ENCODE data around the gene VSX2.
A peak's percentile ranks its signal among the peaks of the same experiment; 100 is the strongest.

VSX2 gene

DNA sequence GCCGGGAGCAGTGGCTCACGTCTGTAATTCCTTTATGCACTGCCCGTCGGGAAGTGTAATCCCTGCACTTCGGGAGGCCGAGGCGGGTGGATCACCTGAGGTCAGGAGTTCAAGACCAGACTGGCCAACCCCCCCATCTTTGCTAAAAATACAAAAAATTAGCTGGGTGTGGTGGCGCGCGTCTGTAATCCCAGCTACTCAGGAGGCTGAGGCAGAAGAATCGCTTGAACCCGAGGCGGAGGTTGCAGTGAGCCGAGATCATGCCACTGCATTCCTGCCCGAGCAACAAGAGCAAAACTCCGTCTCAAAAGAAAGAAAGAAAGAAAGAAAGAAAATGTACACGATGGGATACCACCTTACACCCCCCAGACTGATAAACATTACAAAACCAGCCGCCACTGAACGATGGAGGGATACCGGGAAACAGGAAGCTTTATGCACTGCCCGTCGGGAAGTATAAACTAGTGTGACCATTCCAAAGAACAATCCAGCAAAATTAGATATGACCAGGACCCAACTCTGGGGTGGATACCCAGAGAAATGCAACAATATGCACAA, 62.4 kb downstream of the VSX2 start:
- Histone ChIP-seq H3K79me2 (ENCODE audit: control insufficient read depth, low read length) (peaks cover 39% of the 10 kb centered on the region), H3K9me3 (ENCODE audit: control insufficient read depth, insufficient read depth, low read length) (no peaks in the 10 kb centered on the region), H3K27ac (ENCODE audit: low read depth, low read length) (peak overlapping the region; percentile 62; the same call in 1 of the 2 replicates), H3K4me2 (ENCODE audit: low read length) (peak overlapping the region; percentile 65), H3K9me2 (replicated peaks; ENCODE audit: control insufficient read depth, low read length) (no peaks in the 10 kb centered on the region), H3K4me3 (ENCODE audit: low read length) (peak overlapping the region; percentile 87), H3K4me1 (ENCODE audit: control insufficient read depth, low read length) (peaks cover 20% of the 10 kb centered on the region), H4K20me1 (ENCODE audit: control insufficient read depth, insufficient read depth, low read depth, low read length) (no peaks in the 10 kb centered on the region), H3F3A (ENCODE audit: control insufficient read depth, insufficient read depth) (peaks cover 3% of the 10 kb centered on the region), H3K27me3 (ENCODE audit: control insufficient read depth, low read length) (no peaks in the 10 kb centered on the region), H3K36me3 (ENCODE audit: control insufficient read depth, low read length) (peaks cover 32% of the 10 kb centered on the region)
- no peak for TF ChIP-seq EZH2phosphoT487 (IDR thresholded peaks at IDR 0.05; ENCODE audit: borderline replicate concordance, low read length)
- TF ChIP-seq, protein P1, sequence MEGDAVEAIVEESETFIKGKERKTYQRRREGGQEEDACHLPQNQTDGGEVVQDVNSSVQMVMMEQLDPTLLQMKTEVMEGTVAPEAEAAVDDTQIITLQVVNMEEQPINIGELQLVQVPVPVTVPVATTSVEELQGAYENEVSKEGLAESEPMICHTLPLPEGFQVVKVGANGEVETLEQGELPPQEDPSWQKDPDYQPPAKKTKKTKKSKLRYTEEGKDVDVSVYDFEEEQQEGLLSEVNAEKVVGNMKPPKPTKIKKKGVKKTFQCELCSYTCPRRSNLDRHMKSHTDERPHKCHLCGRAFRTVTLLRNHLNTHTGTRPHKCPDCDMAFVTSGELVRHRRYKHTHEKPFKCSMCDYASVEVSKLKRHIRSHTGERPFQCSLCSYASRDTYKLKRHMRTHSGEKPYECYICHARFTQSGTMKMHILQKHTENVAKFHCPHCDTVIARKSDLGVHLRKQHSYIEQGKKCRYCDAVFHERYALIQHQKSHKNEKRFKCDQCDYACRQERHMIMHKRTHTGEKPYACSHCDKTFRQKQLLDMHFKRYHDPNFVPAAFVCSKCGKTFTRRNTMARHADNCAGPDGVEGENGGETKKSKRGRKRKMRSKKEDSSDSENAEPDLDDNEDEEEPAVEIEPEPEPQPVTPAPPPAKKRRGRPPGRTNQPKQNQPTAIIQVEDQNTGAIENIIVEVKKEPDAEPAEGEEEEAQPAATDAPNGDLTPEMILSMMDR (IDR thresholded peaks at IDR 0.05; ENCODE audit: low read depth, low read length, poor library complexity, severe bottlenecking), result no peak

DNA sequence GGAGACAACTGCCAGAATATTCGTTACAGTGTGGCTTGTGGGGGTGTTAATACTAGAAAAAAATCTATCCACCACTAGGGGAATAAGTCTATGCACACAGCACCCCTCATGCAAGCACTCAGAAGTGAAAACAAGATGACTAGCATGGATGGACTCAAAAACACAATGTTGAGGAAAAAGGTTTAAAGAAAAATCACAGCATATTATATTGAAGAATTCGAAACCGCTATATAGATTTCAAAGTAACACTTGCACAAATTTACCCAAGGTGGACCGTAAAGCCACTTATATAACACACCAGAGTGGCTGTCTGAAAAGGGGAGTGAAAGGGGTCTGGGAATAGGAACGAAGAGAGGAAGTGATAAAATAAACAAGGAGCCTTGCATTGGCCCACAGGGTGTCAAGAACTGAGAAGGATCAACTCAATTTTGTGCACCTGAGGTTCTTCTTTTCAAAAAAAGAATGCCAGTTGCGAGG, 62.9 kb downstream of the VSX2 start:
- H3K36me3 ChIP-seq (ENCODE audit: control insufficient read depth, low read length), result peaks cover 28% of the 10 kb centered on the region
- H3K4me2 ChIP-seq (ENCODE audit: low read length), result peak overlapping the region; percentile 65
- no peaks in the 10 kb centered on the region for H3K9me2 ChIP-seq (replicated peaks; ENCODE audit: control insufficient read depth, low read length)
- peak overlapping the region; percentile 62 for H3K27ac ChIP-seq (ENCODE audit: low read depth, low read length)
- H3K27me3 ChIP-seq (ENCODE audit: control insufficient read depth, low read length), result no peaks in the 10 kb centered on the region
- peaks cover 20% of the 10 kb centered on the region for H3K4me1 ChIP-seq (ENCODE audit: control insufficient read depth, low read length)
- H4K20me1 ChIP-seq (ENCODE audit: control insufficient read depth, insufficient read depth, low read depth, low read length), result no peaks in the 10 kb centered on the region
- H3K9me3 ChIP-seq (ENCODE audit: control insufficient read depth, insufficient read depth, low read length), result no peaks in the 10 kb centered on the region
- peaks cover 3% of the 10 kb centered on the region for H3F3A ChIP-seq (ENCODE audit: control insufficient read depth, insufficient read depth)
- peak overlapping the region; percentile 87 for H3K4me3 ChIP-seq (ENCODE audit: low read length)
- no peak for TF ChIP-seq EZH2phosphoT487 (IDR thresholded peaks at IDR 0.05; ENCODE audit: borderline replicate concordance, low read length)
- TF ChIP-seq, protein P1 (IDR thresholded peaks at IDR 0.05; ENCODE audit: low read depth, low read length, poor library complexity, severe bottlenecking), result peak; percentile 59
- H3K79me2 ChIP-seq (ENCODE audit: control insufficient read depth, low read length), result peaks cover 39% of the 10 kb centered on the region

DNA sequence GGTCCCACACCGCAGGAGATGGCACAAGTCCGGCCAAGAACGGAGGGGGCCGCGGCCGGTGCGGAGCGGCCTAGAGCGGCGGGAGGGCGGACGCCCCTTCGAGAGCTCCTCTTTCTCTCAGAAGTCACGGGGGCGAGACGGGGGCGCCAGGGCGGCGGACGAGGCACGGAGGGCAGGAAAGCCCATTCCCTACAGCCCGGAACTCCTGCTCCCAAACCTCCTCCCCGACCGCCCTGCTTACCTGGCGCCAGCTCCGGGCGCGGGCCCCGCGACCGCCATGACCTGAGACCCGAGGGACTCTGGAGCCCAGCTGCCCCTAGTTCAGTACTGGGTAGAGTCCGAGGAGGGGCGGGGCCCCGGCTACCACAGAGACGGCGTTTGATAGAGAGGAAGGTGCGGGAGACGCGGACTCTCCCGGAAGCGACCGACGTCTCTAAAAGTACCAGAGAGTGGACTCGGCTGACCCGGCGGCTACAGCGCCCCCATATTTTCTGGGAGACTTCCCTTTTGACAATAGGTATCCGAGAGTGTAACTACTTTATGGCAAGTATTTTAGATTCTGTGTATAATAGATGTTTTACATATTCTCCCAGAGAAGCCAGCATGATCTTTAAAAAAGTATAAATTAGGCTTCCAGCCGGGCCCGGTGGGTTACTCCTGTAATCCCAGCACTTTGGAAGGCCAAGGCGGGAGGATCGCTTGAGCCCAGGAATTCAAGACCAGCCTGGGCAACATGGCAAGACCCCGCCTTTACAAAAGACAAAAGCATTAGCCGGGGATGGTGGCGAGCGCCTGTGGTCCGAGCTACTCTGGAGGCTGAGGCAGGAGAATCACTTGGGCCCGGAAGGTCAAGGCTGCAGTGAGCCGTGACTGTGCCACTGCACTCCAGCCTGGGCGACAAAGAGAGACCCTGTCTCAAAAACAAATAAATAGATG, 63.7 kb downstream of the VSX2 start, which contains the start of gene ABCD4:
Gene ABCD4, minus strand, starts transcription at position 301 of the 936 bp plus-strand sequence. Its CDS starts 22 bp downstream, at position 279.
- peaks cover 3% of the 10 kb centered on the region for H3F3A ChIP-seq (ENCODE audit: control insufficient read depth, insufficient read depth)
- no peaks in the 10 kb centered on the region for H3K9me2 ChIP-seq (replicated peaks; ENCODE audit: control insufficient read depth, low read length)
- no peaks in the 10 kb centered on the region for H3K27me3 ChIP-seq (ENCODE audit: control insufficient read depth, low read length)
- H3K36me3 ChIP-seq (ENCODE audit: control insufficient read depth, low read length), result peaks cover 21% of the 10 kb centered on the region
- TF ChIP-seq, protein P1 (IDR thresholded peaks at IDR 0.05; ENCODE audit: low read depth, low read length, poor library complexity, severe bottlenecking), result peak; percentile 76
- TF ChIP-seq EZH2phosphoT487 (IDR thresholded peaks at IDR 0.05; ENCODE audit: borderline replicate concordance, low read length), result no peak
- H4K20me1 ChIP-seq (ENCODE audit: control insufficient read depth, insufficient read depth, low read depth, low read length), result no peaks in the 10 kb centered on the region
- peak within 1 kb of the TSS; percentile 62 for H3K27ac ChIP-seq (ENCODE audit: low read depth, low read length)
- peaks cover 39% of the 10 kb centered on the region for H3K79me2 ChIP-seq (ENCODE audit: control insufficient read depth, low read length)
- peaks cover 20% of the 10 kb centered on the region for H3K4me1 ChIP-seq (ENCODE audit: control insufficient read depth, low read length)
- no peaks in the 10 kb centered on the region for H3K9me3 ChIP-seq (ENCODE audit: control insufficient read depth, insufficient read depth, low read length)
- H3K4me2 ChIP-seq (ENCODE audit: low read length), result peak within 1 kb of the TSS; percentile 65
- H3K4me3 ChIP-seq (ENCODE audit: low read length), result peak within 1 kb of the TSS; percentile 87
